ENCODE data around the gene CYBA.

Gene CYBA

DNA sequence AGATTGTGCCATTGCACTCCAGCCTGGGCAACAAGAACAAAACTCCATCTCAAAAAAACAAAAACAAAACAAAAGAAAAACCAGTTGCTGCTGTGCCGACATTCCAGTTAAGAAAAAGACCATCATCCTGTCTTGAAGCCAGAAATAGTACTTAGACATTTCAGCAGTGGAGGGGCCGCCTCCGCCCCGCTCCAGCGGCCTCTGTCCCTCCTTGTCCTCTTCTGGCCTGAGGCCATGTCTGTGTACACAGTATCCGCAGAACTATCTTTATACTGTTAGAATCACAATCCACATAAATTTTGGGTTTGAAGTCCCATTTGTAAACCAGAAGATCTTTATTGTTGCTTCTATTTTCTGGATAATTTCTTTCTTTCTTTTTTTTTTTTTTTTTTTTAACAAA lies 55.8 kb downstream of the CYBA start:
- in situ Hi-C loops (cut with MboI; ENCODE audit: low sequenced_read_pairs), result no loop called here

DNA sequence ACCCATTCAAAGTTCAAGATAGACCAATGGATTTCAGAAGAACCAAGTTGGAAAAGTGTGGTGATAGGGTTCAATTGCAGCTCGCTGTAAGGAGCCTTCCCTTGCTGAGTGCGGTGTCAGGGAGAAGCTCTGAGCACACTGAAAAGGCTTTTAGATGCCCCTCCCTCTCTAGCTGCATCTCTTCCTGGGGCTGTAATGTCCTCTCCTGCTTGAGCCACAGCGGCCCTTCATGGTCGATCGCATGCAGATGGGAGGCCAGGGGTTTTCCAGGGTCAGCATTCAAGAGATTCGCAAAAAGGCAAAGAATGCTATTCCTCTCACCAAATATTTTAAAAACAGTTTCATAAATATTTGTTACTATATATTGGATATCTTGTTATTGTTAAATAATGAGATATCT lies 56.9 kb downstream of the CYBA start:
- in situ Hi-C loops (cut with MboI; ENCODE audit: low sequenced_read_pairs), result no loop called here

DNA sequence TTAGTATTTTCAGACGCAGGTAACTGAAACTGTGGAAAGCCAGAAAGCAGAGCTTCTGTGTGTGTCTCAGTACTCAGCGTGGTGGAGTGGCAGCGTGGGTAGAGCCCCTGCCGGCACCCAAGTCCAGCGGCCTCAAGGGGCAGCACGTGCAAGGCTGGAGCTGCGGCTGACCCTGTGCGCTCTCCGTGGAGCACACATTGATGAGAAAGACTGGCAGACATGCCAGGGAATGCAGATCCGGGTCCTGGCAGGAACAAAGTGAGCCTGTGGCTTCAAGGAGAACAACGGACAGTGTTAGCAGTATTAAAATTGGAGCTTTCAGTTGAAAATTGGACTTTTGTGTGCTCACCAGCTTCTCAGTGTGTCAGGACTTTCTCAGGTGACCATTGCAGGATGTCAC lies 57.4 kb downstream of the CYBA start:
- in situ Hi-C loops (cut with MboI; ENCODE audit: low sequenced_read_pairs), result no loop called here

Data from HL-60/S4 treated with phorbol 12-myristate 13-acetate at 8.2 ng/mL for 4 days and 3 days (cell line).